Activated CD4-positive, alpha-beta T cell treated with anti-CD3 and anti-CD28 coated beads, Interleukin-2, amount 10 ng/mL, durations not matched to agents 7 days and 5 days (primary cell): Measurements from ENCODE around the gene PLAU. TPM values are rescaled to one million over a fixed set of nuclear protein-coding genes. Genes with fewer than 3 reads are reported as not detected.
A peak's percentile ranks its signal among the peaks of the same experiment; 100 is the strongest.
"Not testable (repeated sequence)": the region's sequence is repeated elsewhere in the genome, so short reads cannot be mapped to it uniquely, and the experiment has no call there.

Experiments
- CTCF ChIA-PET: fragments of 350-600 bp; sonication (Branson Sonifier 250); formaldehyde crosslinking; loops from one replicate; lab custom pipeline; 2021; ENCODE audit warnings: antibody characterized with exemption; lab: Charles Lee
- POLR2A ChIA-PET: fragments of 350-600 bp; sonication (Branson Sonifier 250); formaldehyde crosslinking; loops from one replicate; lab custom pipeline; 2021; ENCODE audit warnings: antibody characterized with exemption; lab: Charles Lee
- DNase-seq: peaks from one replicate; pipeline ENCODE4 v3.0.0-alpha.2; 2020
- H3K27ac Mint-ChIP-seq: one replicate; pipeline ENCODE4 v1.8.0; 2021; ENCODE audit warnings: mild to moderate bottlenecking, moderate library complexity, mixed read lengths
- H3K27me3 Mint-ChIP-seq: one replicate; pipeline ENCODE4 v1.8.0; 2021; ENCODE audit warnings: mixed read lengths
- H3K36me3 Mint-ChIP-seq: one replicate; pipeline ENCODE4 v1.8.0; 2021; ENCODE audit warnings: low read depth, mixed read lengths
- H3K4me1 Mint-ChIP-seq: one replicate; pipeline ENCODE4 v1.8.0; 2021; ENCODE audit warnings: mixed read lengths
- H3K4me3 Mint-ChIP-seq: one replicate; pipeline ENCODE4 v1.8.0; 2021; ENCODE audit warnings: mild to moderate bottlenecking, moderate library complexity, mixed read lengths
- H3K9me3 Mint-ChIP-seq: one replicate; pipeline ENCODE4 v1.8.0; 2021; ENCODE audit warnings: mixed read lengths
- total RNA-seq, 2 experiments: library from RNA; stranded (reverse); gene quantifications; one replicate each; pipeline ENCODE4 v1.2.3, GENCODE V29; 2021

PLAU gene
- total RNA-seq, 2 experiments from 2014 or later, result 0.89 to 0.96 TPM

- peaks cover 26% of the 10 kb centered on the region for H3K4me1 Mint-ChIP-seq
- ChIA-PET CTCF (interaction anchor here (0.8 to 4.3 kb wide), 6 partner anchors 11 to 32 kb away, joined by 3 to 18 read pairs (median 4); no protein-coding TSS in a partner anchor), POLR2A (no interaction called here)
- DNase-seq, result no peak
- peaks cover 9% of the 10 kb centered on the region for H3K9me3 Mint-ChIP-seq
- no peak overlapping the region for H3K27ac Mint-ChIP-seq
- peaks cover 31% of the 10 kb centered on the region for H3K27me3 Mint-ChIP-seq
- no peak overlapping the region for H3K4me3 Mint-ChIP-seq
- peaks cover 8% of the 10 kb centered on the region for H3K36me3 Mint-ChIP-seq
Observed at GRCh38 chr10:73917566-73918305, 6.8 kb downstream of the PLAU start.

- H3K4me1 Mint-ChIP-seq, result peaks cover 31% of the 10 kb centered on the region
- H3K9me3 Mint-ChIP-seq, H3K27ac Mint-ChIP-seq, POLR2A ChIA-PET, H3K4me3 Mint-ChIP-seq, H3K36me3 Mint-ChIP-seq, DNase-seq: not testable (repeated sequence)
- CTCF ChIA-PET, result interaction anchor here (0.9 to 4.3 kb wide), 8 partner anchors 9 to 37 kb away, joined by 3 to 17 read pairs (median 4); partner anchors contain the start of gene PLAU
- peaks cover 26% of the 10 kb centered on the region for H3K27me3 Mint-ChIP-seq
Observed at GRCh38 chr10:73919481-73919880, 8.5 kb downstream of the PLAU start.

GRCh38 chr10:73920089-73920488 lies 9.2 kb downstream of the PLAU start:
- peak; percentile 12 for DNase-seq
- Mint-ChIP-seq H3K9me3 (peaks cover 9% of the 10 kb centered on the region), H3K27me3 (peaks cover 31% of the 10 kb centered on the region), H3K4me3 (no peak overlapping the region), H3K27ac (peak overlapping the region; percentile 76), H3K4me1 (peaks cover 31% of the 10 kb centered on the region), H3K36me3 (peaks cover 8% of the 10 kb centered on the region)
- POLR2A ChIA-PET, result no interaction called here
- CTCF ChIA-PET, result interaction anchor here (0.6 to 4.3 kb wide), 6 partner anchors 8 to 84 kb away, joined by 3 to 17 read pairs (median 5); partner anchors contain the start of gene PLAU

- peak; percentile 62 for DNase-seq
- Mint-ChIP-seq H3K4me3 (peak overlapping the region; percentile 36), H3K36me3 (peaks cover 6% of the 10 kb centered on the region), H3K27me3 (peaks cover 44% of the 10 kb centered on the region), H3K4me1 (peaks cover 29% of the 10 kb centered on the region), H3K27ac (peak overlapping the region; percentile 0), H3K9me3 (peaks cover 9% of the 10 kb centered on the region)
- POLR2A ChIA-PET, result no interaction called here
- CTCF ChIA-PET, result interaction anchor here (1.0 to 1.7 kb wide), 2 partner anchors 9 to 56 kb away, joined by 3 read pairs; no protein-coding TSS in a partner anchor
Observed at GRCh38 chr10:73922007-73922863, 11.3 kb downstream of the PLAU start.

- Mint-ChIP-seq H3K4me1 (peaks cover 27% of the 10 kb centered on the region), H3K27ac (no peak overlapping the region), H3K27me3 (peaks cover 50% of the 10 kb centered on the region), H3K4me3 (no peak overlapping the region), H3K9me3 (peaks cover 5% of the 10 kb centered on the region), H3K36me3 (peaks cover 6% of the 10 kb centered on the region)
- DNase-seq, result no peak
- ChIA-PET POLR2A (no interaction called here), CTCF (interaction anchor here (1.7 kb wide), 1 partner anchor 10 kb away, joined by 3 read pairs; no protein-coding TSS in a partner anchor)
Observed at GRCh38 chr10:73922864-73923133, 11.9 kb downstream of the PLAU start.

GRCh38 chr10:73923935-73924598 lies 13.1 kb downstream of the PLAU start:
- no peak overlapping the region for H3K27ac Mint-ChIP-seq
- no peak overlapping the region for H3K4me3 Mint-ChIP-seq
- H3K9me3 Mint-ChIP-seq, result no peaks in the 10 kb centered on the region
- CTCF ChIA-PET, result interaction anchor here (0.5 to 1.1 kb wide), 4 partner anchors 9 to 1146 kb away, joined by 3 to 4 read pairs (median 3); no protein-coding TSS in a partner anchor
- no peak for DNase-seq
- H3K4me1 Mint-ChIP-seq, result peaks cover 27% of the 10 kb centered on the region
- H3K27me3 Mint-ChIP-seq, result peaks cover 50% of the 10 kb centered on the region
- peaks cover 6% of the 10 kb centered on the region for H3K36me3 Mint-ChIP-seq
- POLR2A ChIA-PET, result no interaction called here

GRCh38 chr10:73924935-73925334 lies 14.0 kb downstream of the PLAU start:
- Mint-ChIP-seq H3K4me1 (peaks cover 24% of the 10 kb centered on the region), H3K9me3 (no peaks in the 10 kb centered on the region), H3K4me3 (no peak overlapping the region), H3K27ac (no peak overlapping the region), H3K36me3 (peaks cover 3% of the 10 kb centered on the region), H3K27me3 (peaks cover 51% of the 10 kb centered on the region)
- DNase-seq, result no peak
- ChIA-PET POLR2A (no interaction called here), CTCF (interaction anchor here (0.5 to 1.0 kb wide), 2 partner anchors 8 to 49 kb away, joined by 3 read pairs; no protein-coding TSS in a partner anchor)

- H3K4me3 Mint-ChIP-seq, result no peak overlapping the region
- DNase-seq, result no peak
- no peak overlapping the region for H3K27ac Mint-ChIP-seq
- H3K27me3 Mint-ChIP-seq, result peaks cover 52% of the 10 kb centered on the region
- peaks cover 21% of the 10 kb centered on the region for H3K4me1 Mint-ChIP-seq
- H3K36me3 Mint-ChIP-seq, result no peaks in the 10 kb centered on the region
- POLR2A ChIA-PET, result no interaction called here
- CTCF ChIA-PET, result interaction anchor here (0.9 kb wide), 1 partner anchor 84 kb away, joined by 3 read pairs; no protein-coding TSS in a partner anchor
- H3K9me3 Mint-ChIP-seq, result no peaks in the 10 kb centered on the region
Observed at GRCh38 chr10:73925539-73925938, 14.6 kb downstream of the PLAU start.

GRCh38 chr10:73926152-73926764 lies 15.3 kb downstream of the PLAU start:
- H3K36me3 Mint-ChIP-seq, result no peaks in the 10 kb centered on the region
- peaks cover 17% of the 10 kb centered on the region for H3K4me1 Mint-ChIP-seq
- CTCF ChIA-PET, result interaction anchor here (0.6 to 3.1 kb wide), 7 partner anchors 14 to 138 kb away, joined by 3 to 17 read pairs (median 3); partner anchors contain the start of gene PLAU
- POLR2A ChIA-PET, result no interaction called here
- H3K9me3 Mint-ChIP-seq, result no peaks in the 10 kb centered on the region
- DNase-seq, result no peak
- H3K4me3 Mint-ChIP-seq, result no peak overlapping the region
- H3K27ac Mint-ChIP-seq, result no peak overlapping the region
- H3K27me3 Mint-ChIP-seq, result peaks cover 52% of the 10 kb centered on the region

GRCh38 chr10:73930630-73931327 lies 19.8 kb downstream of the PLAU start:
- peaks cover 16% of the 10 kb centered on the region for H3K4me1 Mint-ChIP-seq

GRCh38 chr10:73931767-73932619 lies 21.1 kb downstream of the PLAU start:
- Mint-ChIP-seq H3K4me1 (peaks cover 16% of the 10 kb centered on the region), H3K36me3 (no peaks in the 10 kb centered on the region), H3K4me3 (peak overlapping the region; percentile 7), H3K9me3 (no peaks in the 10 kb centered on the region), H3K27ac (peak overlapping the region; percentile 80), H3K27me3 (peaks cover 18% of the 10 kb centered on the region)
- ChIA-PET POLR2A (no interaction called here), CTCF (interaction anchor here (0.6 to 4.9 kb wide), 9 partner anchors 11 to 82 kb away, joined by 3 to 25 read pairs (median 4); no protein-coding TSS in a partner anchor)
- DNase-seq, result peak; percentile 64

More at GRCh38 chr10:73930630-73931327, 19.8 kb downstream of the PLAU start:
- H3K36me3 Mint-ChIP-seq, DNase-seq, H3K27ac Mint-ChIP-seq, H3K4me3 Mint-ChIP-seq, H3K9me3 Mint-ChIP-seq, POLR2A ChIA-PET: not testable (repeated sequence)
- CTCF ChIA-PET, result interaction anchor here (1.0 to 1.2 kb wide), 4 partner anchors 10 to 52 kb away, joined by 3 to 6 read pairs (median 4); no protein-coding TSS in a partner anchor
- H3K27me3 Mint-ChIP-seq, result peaks cover 29% of the 10 kb centered on the region
